GM19467 (cell line): ENCODE data around the gene TBCCD1.
"Not testable (repeated sequence)": the region's sequence is repeated elsewhere in the genome, so short reads cannot be mapped to it uniquely, and the experiment has no call there.

Experiments
- ATAC-seq: cut with Tn5 transposase; IDR thresholded peaks from one replicate; pipeline ENCODE4 v1.9.1; 2021; ENCODE audit warnings: mild to moderate bottlenecking, moderate library complexity; ENCODE audit not compliant: unreplicated experiment

The TBCCD1 gene

DNA sequence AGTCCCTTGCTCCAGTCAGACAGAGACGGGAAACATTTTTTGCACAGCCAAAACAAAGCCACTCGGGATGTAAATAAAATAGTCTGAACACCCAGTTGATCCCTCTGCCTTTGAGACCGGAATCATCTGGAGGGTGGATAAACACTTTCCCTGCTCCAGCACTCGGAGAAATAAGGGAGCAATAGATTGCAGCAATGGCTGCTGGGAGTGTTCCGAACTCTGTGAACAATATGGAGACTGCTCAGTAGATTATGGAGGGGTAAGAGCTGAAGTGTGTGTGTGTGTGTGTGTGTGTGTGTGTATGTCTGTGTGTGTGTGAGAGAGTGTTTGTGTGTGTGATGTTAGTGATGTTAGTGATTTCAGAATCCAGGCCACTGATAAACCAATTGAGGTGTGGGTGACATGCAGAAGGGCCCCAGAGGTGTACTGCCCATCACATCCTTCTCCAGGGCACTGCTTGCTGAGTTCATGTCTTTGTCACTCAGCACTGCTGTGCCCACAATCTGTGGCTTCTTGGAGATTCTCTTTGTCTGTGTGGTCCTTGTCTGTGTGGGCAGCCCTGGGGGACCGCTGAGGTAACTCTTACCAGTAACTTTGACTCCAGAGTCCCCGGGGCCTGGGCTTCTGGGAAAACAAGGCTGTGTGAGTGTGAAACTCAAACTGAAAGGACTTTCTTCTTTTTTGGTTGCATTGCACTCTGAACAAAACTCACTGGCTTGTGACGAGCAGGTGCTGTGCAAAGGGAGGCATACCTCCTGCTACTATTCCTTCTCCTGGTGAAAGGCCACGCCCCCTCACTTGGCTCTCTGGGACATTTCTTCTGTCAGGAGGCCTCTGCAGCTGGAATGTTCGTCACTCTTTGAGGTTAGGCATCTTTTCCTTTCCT lies 45.9 kb downstream of the TBCCD1 start:
- ATAC-seq = peak; percentile 63

DNA sequence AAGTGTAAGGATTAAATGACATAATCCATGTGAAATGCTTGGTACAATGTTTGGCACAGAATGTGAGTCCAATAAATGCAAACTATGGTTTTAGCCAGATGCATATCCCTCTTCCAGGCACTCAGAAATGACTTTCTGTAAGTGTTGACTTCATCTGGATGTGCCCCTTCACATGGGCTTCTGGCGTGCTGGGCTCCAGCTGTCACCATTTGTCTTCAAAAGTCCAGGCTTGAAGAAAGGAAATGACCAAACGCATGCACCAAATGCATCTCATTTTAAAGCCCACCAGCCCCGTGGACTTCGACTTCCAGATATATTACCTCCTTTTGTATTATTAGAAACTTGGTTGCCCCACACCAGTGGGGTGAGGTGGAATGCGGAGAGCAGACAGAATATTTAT lies 46.7 kb downstream of the TBCCD1 start:
- no peak for ATAC-seq

DNA sequence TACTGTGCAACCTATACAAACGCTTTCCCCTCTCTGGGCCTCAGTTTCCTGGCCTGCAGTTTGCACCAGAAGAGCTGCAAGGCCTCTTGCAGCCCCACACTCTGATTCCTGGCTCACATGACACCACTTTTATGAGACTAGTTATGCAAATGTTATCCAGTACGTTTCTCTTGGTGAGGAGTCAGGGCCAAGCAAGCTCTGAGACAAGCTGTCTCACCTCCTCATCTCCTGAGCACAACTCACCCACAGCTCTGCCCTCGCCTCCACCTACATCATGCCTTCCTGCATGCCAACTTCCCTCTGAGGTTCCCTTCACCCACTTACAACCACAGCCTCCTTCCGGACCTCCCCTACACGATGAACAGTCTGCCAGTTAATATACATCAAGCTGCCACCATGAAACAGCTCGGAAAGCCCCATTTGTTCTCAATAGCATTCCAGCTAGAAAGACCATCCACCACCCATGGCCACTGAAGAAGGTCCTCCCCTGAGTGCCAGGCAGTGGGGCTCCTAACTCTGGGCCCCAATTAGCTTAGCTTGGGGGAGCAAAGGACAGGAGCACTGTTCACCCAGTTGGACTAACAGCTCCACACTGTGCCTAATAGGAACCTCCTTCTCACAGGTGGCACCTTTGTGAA lies 48.0 kb downstream of the TBCCD1 start:
- no peak for ATAC-seq

DNA sequence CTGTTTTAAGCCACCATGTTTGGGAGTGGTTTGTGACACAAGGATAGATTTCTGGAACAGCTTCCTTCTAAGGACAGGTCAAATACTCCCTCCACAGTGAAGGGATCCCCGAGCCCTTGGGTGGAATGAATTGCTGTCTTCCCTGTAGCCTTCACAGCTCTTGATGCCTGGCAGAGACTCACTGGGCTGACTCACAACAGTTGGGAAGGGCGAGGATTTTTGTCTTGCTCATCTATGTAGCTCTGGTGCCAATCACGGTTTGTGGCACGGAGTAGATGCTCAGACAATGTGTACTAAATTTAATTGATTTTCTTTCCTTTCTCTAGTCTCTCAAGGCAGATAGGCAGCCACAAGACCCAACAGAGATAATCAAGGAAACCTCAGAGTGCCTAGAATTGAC lies 49.9 kb downstream of the TBCCD1 start:
- no peak for ATAC-seq

DNA sequence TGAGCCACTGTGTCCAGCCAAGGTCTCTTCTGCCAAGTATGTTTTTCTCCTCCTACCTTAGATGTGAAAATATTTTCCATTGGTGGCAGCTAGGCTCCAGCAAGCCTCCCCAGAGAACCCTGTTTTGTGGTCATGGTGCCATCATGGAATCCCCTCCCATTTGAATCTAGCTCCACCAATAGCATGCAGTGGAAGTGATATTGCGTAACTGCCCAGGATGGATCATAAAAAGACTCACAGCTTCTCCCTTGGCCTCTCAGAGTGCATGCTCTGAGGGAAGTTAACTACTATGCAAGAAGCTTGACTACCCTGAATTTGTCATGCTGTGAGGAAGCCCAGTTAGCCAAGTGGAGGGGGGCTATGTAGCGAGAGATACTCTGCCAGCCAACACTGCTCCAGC lies 50.5 kb downstream of the TBCCD1 start:
- no peak for ATAC-seq

DNA sequence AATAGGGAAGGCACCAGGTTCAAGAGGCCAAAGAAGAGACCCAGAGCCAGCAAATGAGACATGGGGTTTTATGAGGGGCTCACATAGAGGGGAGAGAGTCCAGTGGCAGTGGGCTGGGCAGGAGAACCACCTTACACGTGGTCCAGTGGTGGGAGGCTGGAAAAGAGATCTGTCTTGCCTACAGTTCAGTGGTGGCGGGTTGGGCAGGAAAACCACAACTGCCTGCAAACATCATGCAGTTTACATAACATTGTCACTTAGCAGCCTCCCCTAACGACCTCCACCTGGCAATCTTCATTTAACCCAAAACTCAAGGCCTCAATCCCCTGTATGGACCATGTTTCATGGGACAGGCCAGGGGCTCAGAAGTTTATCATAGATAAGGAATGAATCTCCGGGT lies 52.0 kb downstream of the TBCCD1 start:
- ATAC-seq = no peak

DNA sequence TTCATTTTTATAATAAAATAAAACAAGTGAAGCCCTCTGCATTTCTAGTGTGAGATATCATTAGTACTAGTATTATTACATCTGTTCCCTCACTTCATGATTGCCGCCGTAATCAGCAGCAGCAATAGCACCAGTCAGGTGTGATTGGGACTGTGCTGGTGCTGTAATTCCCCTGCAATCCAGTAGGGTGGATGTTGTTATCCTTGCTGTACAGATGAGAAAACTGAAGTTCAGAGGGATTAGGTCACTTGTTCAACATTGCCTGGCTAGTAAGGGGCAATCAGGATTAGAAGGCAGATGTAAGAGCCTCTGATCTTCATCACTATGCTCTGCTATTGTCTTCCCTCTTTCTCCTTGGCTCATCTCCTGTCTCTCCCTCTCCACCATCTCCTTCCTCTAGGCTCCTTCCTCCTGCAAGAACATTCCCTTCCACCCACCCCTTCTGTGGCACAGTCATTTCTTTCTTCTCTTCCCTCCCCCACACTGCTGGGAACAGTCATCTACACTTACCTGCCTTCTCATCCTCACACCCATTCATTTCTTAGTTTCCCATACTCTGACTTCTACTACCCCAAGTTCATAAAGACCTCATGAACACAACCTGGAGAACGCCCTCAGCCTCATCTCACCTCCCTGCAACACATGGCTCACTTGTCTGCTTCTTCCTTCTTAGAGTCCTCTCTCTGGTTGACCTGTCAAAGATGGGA lies 52.7 kb downstream of the TBCCD1 start:
- ATAC-seq = no peak

DNA sequence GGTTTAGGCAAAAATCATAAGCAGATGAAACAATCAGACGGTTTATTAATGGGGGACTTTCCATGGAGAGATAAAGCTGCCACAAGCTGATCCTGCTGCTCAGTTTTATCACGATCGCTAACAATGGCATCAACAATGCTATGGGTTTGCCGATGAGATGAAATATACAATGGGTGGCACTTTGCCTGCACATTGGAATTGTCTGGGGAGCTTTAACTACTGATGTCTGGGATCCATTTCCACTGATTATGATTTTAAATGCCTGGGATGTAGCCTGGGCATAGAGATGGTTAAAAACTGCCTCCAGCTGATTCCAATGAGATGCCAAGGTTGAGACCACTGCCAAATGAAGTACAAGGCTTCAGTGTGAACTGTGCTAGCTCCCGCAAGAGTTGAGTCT lies 53.8 kb downstream of the TBCCD1 start:
- no peak for ATAC-seq

DNA sequence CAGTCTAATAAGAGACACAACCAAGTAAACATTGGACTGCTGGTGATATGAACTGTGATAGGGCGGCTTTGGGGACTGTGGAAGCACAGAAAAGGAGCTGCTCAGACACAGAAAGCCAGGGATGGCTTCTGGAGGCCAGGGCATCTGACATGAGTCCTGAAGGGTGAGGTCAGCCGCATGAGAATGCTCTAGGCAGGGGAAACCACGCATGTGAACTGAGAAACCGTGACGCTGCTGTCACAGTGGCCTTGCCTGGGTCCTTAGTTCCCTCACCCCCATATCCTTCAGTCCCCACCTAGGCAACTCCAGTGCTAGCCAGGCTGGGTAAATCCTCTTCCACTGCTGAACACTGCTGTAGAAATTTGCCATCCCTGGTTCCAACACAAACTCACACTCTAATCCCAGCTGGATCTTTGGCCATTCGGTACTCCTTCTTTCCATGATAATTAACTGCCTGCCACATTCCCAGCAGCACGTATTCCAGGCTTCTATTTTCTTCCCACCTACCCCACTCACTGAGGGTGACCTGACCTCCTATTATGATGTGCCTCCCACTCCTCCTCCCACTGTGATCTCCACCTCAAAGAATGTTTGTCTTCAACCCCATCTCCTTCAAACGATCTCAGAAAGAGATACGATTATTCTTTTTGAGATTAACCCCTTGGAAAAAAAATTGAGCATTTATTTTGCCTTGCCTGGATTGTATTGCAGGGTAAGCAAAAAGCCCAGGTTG lies 54.4 kb downstream of the TBCCD1 start:
- no peak for ATAC-seq

DNA sequence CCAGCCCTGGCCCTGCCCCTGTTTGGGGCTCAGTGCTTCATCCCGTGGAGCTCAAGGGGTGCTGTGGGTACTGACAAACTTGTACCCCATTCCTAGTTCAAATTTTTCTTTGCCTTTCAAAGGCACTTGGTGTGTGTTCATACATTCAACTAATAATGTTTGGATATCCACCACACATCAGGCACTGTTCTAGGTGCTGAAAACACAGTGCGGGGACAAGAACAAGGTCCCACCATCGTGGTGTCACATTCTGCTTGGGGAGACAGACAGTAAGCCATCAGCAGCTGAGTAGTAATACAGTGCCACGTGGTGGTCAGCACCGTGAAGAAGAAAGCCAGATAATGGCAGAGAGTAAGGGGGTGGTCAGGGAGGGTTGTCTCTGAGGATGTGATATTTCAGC lies 55.4 kb downstream of the TBCCD1 start:
- no peak for ATAC-seq

DNA sequence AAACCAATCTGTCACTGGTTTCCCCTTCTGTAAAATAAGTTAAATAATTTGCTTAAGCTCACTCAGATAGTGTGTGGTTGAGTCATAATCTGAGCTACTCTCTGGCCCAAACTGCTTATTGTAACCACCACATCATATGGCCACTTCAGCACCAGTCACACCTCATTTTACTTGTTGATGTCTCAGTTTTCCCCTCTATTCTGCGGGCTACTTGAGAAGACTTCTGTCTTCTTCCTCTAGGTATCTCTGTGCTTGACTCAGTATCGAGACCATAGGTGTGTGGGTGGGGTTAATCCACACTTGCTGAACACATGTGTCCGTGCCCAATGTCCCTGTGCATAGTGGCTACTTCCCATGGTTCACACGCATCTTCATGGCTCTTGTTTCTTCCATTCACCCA lies 55.9 kb downstream of the TBCCD1 start:
- peak; percentile 60 for ATAC-seq

DNA sequence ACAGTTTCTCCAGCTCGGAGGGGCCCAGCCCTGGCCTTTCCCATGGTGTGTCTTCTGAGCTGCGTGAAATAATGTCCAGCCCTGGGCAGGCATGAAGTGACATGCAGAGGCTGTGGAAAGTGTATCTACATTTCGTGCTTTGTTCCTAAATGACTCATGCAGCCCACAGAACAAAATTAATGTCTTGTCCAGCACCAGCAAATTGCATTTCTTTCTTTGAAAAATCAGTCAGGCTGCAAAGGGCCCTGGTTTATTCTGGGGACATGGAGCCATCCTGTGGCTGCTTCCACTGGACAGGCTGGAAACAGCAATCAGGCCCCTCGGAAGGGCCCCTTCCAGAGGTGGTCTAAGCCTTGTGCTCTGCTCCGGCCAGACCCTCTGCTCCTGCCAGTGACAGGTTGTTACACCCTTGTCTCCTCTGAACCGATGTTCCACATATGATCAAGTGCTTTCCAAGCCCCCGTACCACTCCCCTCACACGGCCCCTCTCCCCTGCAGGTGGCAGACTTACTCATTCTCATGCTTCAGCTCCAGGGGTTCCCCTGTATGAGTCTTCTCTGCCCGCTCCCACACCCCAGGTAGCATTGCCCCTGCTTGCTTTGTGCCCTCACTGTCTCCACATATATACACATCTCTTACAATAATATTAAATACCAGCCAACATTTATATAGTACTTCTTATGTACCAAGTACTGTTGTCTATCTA lies 56.6 kb downstream of the TBCCD1 start:
- ATAC-seq = no peak

DNA sequence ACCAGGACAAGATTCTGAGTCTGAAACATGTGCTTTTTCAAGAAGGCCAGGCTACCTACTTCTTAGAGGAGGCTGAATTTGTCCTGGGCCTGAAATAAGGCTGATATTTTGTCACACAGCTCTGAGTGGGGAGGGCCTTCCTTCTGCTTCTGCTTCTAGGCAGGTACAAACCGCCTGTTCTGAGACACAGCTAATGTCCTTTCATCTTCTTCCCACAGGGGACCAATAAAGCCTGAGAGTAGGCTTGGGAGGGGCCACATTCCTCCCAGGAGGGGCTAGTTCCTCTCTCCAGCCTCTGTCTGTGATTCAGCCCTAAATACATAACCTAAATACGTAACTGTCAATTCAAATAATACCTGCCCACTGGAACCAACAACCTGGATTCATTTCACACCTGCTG lies 57.7 kb downstream of the TBCCD1 start:
- ATAC-seq = no peak

DNA sequence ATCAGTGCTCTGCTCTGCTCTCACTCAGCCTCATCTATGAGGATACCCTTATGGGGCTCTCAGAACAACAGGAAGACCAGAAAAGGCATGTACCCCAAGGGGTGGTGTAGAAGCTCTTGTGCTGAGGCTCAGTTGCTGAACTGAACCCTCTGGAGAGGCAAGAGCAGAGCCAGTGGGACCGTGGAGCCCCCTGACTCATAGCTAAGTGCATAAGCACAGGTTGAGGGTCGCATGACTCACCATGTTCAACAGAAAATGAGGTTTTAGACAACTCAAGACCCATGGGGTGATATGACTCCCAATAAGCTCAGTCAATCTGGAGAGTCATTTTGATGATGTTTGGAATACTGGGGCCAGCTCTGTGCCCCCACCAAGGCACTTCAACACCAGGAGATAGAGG lies 60.3 kb downstream of the TBCCD1 start:
- ATAC-seq = no peak

DNA sequence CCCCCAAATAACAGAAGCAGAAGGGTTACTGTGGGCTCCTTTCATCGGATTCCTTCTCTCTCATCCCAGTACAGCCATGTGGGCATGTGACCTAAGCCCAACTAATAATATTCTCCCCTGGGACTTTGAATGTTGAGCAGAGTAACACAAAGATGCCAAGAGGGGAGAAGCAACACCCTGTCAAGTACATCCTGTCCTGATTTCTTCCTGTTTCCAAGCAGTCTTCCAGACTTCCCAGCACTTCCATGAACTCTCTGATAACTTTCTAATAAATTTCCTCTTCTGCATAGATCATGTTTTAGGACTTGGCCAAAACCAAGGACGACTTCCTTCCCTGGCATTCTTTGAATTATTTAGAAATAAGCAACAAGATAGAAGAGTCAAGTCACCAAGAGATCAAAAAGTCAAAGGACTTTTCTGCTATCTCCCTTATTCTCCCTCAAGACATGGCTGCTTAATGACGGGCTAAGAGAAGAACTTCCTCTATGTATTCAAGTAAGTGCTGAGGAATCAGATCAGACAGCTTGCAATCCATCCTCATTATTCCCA lies 60.9 kb downstream of the TBCCD1 start:
- ATAC-seq = no peak

DNA sequence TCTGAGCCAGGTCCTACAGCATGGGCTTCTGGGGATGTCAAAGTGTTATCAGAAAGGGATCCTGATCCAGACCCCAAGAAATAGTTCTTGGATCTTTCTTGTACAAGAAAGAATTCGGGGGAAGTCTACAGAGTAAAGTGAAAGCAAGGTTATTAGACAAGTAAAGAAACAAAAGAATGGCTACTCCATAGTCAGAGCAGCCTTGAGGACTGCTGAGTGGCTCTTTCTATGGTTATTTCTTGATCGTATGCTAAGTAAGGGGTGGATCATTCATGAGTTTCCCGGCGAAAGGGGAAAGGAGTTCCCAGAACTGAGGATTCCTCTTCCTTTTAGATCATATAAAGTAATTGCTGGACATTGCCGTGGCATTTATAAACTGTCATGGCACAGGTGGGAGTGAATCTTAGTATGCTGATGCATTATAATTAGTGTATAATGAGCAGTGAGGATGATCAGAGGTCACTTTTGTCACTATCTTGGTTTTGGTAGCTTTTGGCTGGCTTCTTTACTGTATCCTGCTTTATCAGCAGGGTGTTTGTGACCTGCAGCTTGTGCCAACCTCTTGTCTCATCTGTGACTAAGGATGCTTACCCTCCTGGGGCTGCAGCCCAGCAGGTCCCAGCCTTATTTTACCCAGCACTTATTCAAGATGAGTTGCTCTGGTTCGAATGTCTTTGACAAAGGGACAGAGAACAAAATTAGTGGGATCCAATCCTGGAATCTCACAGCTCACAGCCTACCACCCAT lies 64.0 kb downstream of the TBCCD1 start:
- ATAC-seq = no peak

DNA sequence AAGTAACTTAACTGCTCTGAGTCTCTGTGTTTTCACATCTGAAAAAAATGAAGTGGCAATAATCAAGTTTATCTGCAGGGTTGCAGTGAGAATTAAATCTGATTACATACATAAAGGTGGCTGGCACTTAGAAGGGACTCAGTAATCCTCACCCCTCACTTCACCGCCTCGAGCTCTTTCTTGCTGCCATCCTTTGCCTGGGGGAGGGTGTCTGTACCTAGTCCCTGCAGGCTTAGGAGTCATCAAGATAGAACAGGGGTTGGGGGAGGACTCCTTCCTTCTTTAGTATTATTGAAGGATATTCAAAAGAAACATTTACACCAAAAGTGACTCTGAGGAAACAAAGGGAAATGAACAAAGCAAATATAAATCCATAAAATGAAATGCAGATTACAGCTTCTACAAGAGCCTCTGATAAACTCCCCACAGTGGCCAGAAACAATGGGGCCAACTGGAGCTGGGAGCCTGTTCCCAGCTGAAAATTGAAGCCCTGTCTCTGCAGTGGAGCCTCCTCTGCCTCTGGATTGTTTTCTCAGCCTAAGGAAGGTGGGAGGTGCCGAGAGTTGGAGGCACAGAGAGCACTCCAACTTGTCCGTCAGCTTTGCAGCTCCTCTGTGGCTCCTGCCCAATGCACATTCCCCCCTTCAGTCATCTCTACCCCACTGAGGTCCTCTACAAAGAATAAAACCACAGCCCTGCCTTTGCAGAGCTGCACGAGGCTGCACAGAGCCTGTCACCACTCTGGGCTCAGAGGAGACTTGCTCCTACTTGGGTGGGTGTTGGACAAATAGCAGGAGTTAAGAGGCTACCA lies 64.8 kb downstream of the TBCCD1 start:
- ATAC-seq = no peak

DNA sequence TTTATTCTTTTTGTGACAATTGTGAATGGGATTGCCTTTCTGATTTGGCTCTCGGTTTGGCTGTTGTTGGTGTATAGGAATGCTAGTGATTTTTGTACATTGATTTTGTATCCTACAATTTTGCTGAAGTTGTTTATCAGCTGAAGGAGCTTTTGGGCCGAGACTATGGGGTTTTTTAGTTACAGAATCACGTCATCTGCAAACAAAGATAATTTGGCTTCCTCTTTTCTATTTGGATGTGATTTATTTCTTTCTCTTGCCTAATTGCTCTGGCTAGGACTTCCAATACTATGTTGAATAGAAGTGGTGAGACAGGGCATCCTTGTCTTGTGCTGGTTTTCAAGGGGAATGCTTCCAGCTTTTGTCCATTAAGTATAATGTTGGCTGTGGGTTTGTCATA lies 67.2 kb downstream of the TBCCD1 start:
- ATAC-seq = not testable (repeated sequence)

DNA sequence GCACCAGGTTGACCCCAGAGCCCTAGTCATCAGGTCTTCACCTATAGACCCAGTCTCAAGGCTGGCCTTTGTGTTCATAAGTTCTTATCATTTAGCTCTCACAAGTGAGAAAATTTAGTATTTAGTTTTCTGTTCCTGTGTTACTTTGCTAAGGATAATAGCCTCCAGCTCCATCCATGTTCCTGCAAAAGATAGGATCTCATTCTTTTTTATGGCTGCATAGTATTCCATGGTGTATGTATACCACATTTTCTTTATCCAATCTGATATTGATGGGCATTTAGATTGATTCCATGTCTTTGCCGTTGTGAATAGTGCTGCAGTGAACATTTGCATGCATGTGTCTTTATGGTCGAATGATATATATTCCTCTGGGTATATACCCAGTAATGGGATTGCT lies 69.1 kb downstream of the TBCCD1 start:
- ATAC-seq = not testable (repeated sequence)
